Measurements from ENCODE around the gene DDX4.

GRCh38 chr5:55692509-55692908 is 45.4 kb upstream of the DDX4 start:
- TF ChIP-seq CTCF (IDR thresholded peaks at IDR 0.05): no peak
- TF ChIP-seq POLR2A (IDR thresholded peaks at IDR 0.05): no peak

Data from lower leg skin (tissue), 3 donors.